ENCODE data around the gene PCGF1.
"Not testable (repeated sequence)": the region's sequence is repeated elsewhere in the genome, so short reads cannot be mapped to it uniquely, and the experiment has no call there.

PCGF1 gene

GRCh38 chr2:74471332-74472065 is 36.0 kb downstream of the PCGF1 start:
- DNase-seq, result no peak

- not testable (repeated sequence) for DNase-seq
Measured at GRCh38 chr2:74470742-74471141, 36.8 kb downstream of the PCGF1 start.

GRCh38 chr2:74464406-74464805 is 43.1 kb downstream of the PCGF1 start:
- no peak for DNase-seq

- no peak for DNase-seq
Measured at GRCh38 chr2:74462786-74463105, 44.7 kb downstream of the PCGF1 start.

- DNase-seq, result no peak
Measured at GRCh38 chr2:74462054-74462785, 45.3 kb downstream of the PCGF1 start.

- no peak for DNase-seq
Measured at GRCh38 chr2:74461187-74462053, 46.1 kb downstream of the PCGF1 start.

GRCh38 chr2:74460187-74460586 is 47.3 kb downstream of the PCGF1 start:
- DNase-seq, result not testable (repeated sequence)

- DNase-seq, result not testable (repeated sequence)
Measured at GRCh38 chr2:74459503-74460118, 47.9 kb downstream of the PCGF1 start.

GRCh38 chr2:74458938-74459363 is 48.5 kb downstream of the PCGF1 start:
- DNase-seq, result no peak

GRCh38 chr2:74458132-74458937 is 49.2 kb downstream of the PCGF1 start, which contains the start of gene WBP1:
TSS of gene WBP1 (plus strand) at chr2:74458438. CDS start at chr2:74458603, 165 bp downstream.
- DNase-seq, result peak; percentile 72

- DNase-seq, result no peak
Measured at GRCh38 chr2:74457549-74458131, 49.9 kb downstream of the PCGF1 start.

- no peak for DNase-seq
Measured at GRCh38 chr2:74457129-74457548, 50.4 kb downstream of the PCGF1 start.
